Astrocyte (in vitro differentiated cells and primary cell): ENCODE data around the gene UBXN2A.

Experiments used
- CTCF ChIP-seq: IDR thresholded peaks from 2 replicates; pipeline ENCODE4 v1.5.1; 2011; ENCODE audit warnings: low read depth, mild to moderate bottlenecking, inconsistent platforms, low read length, moderate library complexity; ENCODE audit not compliant: insufficient read depth
- EZH2 ChIP-seq: IDR thresholded peaks from 2 replicates; pipeline ENCODE4 v1.6.1; 2012; ENCODE audit warnings: mild to moderate bottlenecking, low read length, inconsistent platforms; ENCODE audit not compliant: insufficient read depth

- no peak for TF ChIP-seq CTCF
- no peak for TF ChIP-seq EZH2
Measured at GRCh38 chr2:24050041-24050979, 110.0 kb downstream of the UBXN2A start.
